Measurements from ENCODE around the gene SPATA31E1. TPM values are rescaled to one million over a fixed set of nuclear protein-coding genes. Genes with fewer than 3 reads are reported as not detected.

SPATA31E1 gene
- total RNA-seq (2022), result not detected in 2 replicates
- Bru-seq, nascent RNA, result not detected
- BruChase-seq, experiment 1, labeled RNA remaining after a 6-hour chase, result not detected
- BruChase-seq, experiment 2, labeled RNA remaining after a 2-hour chase, result not detected
- long read RNA-seq, result 0 reads

- POLR2A ChIA-PET, result interaction anchor here (0.6 kb wide), 1 partner anchor 29 kb away, joined by 3 read pairs; no protein-coding TSS in a partner anchor
Measured at GRCh38 chr9:87882627-87883026, at the start of gene SPATA31E1. TSS of gene SPATA31E1 (plus strand) at chr9:87882877. CDS start at chr9:87882892, 15 bp downstream.

DNA sequence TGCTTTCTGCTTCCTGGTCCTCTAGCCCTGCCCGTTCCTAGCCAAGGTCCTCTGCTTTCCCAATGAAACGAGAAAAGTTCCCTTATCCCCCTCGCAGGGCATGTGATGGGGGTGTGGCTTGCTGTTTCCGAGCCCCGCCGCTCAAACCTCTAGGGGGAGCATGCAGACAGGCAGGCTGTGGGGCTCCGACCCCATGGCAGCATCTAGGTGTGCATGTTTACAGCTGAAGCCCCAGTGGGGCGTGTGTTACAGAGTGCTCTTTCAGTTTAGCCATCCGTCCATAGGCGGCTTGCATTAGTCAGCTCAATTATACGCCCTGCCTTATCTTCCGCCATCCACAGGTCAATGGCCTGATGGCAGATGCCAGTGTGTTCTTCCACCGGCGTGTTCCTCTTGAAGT, 48.3 kb upstream of the SPATA31E1 start:
- Mint-ChIP-seq H3K27ac (ENCODE audit: low read depth, unreplicated experiment) (no peak overlapping the region), H3K9me3 (ENCODE audit: unreplicated experiment) (no peaks in the 10 kb centered on the region), H3K4me3 (ENCODE audit: unreplicated experiment) (no peak overlapping the region), H3K27me3 (ENCODE audit: insufficient read depth, unreplicated experiment) (no peaks in the 10 kb centered on the region), H3K4me1 (ENCODE audit: insufficient read depth, unreplicated experiment) (no peaks in the 10 kb centered on the region), H3K36me3 (ENCODE audit: insufficient read depth, unreplicated experiment) (no peaks in the 10 kb centered on the region)
- ChIA-PET CTCF (interaction anchor here (0.9 to 1.0 kb wide), 2 partner anchors 23 to 149 kb away, joined by 3 to 4 read pairs; no protein-coding TSS in a partner anchor), POLR2A (interaction anchor here (0.8 kb wide), 1 partner anchor 11 kb away, joined by 3 read pairs; no protein-coding TSS in a partner anchor)
- DNase-seq (ENCODE audit: unreplicated experiment), result no peak
- BruUV-seq (replicated peaks), result no TSS peak
- intact Hi-C loops (cut with micrococcal nuclease), result no loop called here
- TF ChIP-seq, protein P1, sequence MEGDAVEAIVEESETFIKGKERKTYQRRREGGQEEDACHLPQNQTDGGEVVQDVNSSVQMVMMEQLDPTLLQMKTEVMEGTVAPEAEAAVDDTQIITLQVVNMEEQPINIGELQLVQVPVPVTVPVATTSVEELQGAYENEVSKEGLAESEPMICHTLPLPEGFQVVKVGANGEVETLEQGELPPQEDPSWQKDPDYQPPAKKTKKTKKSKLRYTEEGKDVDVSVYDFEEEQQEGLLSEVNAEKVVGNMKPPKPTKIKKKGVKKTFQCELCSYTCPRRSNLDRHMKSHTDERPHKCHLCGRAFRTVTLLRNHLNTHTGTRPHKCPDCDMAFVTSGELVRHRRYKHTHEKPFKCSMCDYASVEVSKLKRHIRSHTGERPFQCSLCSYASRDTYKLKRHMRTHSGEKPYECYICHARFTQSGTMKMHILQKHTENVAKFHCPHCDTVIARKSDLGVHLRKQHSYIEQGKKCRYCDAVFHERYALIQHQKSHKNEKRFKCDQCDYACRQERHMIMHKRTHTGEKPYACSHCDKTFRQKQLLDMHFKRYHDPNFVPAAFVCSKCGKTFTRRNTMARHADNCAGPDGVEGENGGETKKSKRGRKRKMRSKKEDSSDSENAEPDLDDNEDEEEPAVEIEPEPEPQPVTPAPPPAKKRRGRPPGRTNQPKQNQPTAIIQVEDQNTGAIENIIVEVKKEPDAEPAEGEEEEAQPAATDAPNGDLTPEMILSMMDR (IDR thresholded peaks at IDR 0.05; ENCODE audit: unreplicated experiment), result no peak

More at GRCh38 chr9:87882627-87883026, at the start of gene SPATA31E1:
- Mint-ChIP-seq H3K27me3 (ENCODE audit: insufficient read depth, unreplicated experiment) (no peaks in the 10 kb centered on the region), H3K9me3 (ENCODE audit: unreplicated experiment) (no peaks in the 10 kb centered on the region), H3K4me1 (ENCODE audit: insufficient read depth, unreplicated experiment) (peaks cover 6% of the 10 kb centered on the region), H3K36me3 (ENCODE audit: insufficient read depth, unreplicated experiment) (no peaks in the 10 kb centered on the region), H3K4me3 (ENCODE audit: unreplicated experiment) (no peak within 1 kb of the TSS), H3K27ac (ENCODE audit: low read depth, unreplicated experiment) (no peak within 1 kb of the TSS)
- TF ChIP-seq, protein P1 (IDR thresholded peaks at IDR 0.05; ENCODE audit: unreplicated experiment), result no peak
- no TSS peak for BruUV-seq (replicated peaks)
- no peak for DNase-seq (ENCODE audit: unreplicated experiment)
- CTCF ChIA-PET, result no interaction called here
- intact Hi-C loops (cut with micrococcal nuclease), result no loop called here

DNA sequence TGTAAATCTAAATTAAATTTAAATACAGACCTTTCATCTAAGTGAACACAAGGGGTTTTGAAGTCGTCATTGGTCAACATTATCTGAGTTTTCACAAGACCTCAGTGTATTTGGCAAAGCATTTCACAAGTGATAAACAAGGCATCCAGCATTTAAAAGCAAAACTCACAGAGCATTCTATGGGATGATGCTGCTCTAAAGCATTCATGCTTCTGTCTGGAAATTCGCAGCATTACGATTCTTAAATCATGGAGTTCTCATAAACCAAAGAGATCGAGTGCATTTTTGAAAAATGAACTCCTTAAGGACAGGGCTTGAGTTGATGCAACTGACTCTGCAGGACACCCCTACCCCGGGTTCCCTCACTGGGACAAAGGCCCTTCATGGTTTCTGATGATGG, 46.1 kb upstream of the SPATA31E1 start:
- H3K9me3 Mint-ChIP-seq (ENCODE audit: unreplicated experiment), result no peaks in the 10 kb centered on the region
- TF ChIP-seq, protein P1 (IDR thresholded peaks at IDR 0.05; ENCODE audit: unreplicated experiment), result no peak
- no peaks in the 10 kb centered on the region for H3K4me1 Mint-ChIP-seq (ENCODE audit: insufficient read depth, unreplicated experiment)
- CTCF ChIA-PET, result interaction anchor here (1.2 kb wide), 1 partner anchor 1402 kb away, joined by 4 read pairs; no protein-coding TSS in a partner anchor
- intact Hi-C loops (cut with micrococcal nuclease), result no loop called here
- H3K27ac Mint-ChIP-seq (ENCODE audit: low read depth, unreplicated experiment), result no peak overlapping the region
- H3K4me3 Mint-ChIP-seq (ENCODE audit: unreplicated experiment), result no peak overlapping the region
- H3K27me3 Mint-ChIP-seq (ENCODE audit: insufficient read depth, unreplicated experiment), result no peaks in the 10 kb centered on the region
- POLR2A ChIA-PET, result no interaction called here
- DNase-seq (ENCODE audit: unreplicated experiment), result no peak
- H3K36me3 Mint-ChIP-seq (ENCODE audit: insufficient read depth, unreplicated experiment), result no peaks in the 10 kb centered on the region
- no TSS peak for BruUV-seq (replicated peaks)

DNA sequence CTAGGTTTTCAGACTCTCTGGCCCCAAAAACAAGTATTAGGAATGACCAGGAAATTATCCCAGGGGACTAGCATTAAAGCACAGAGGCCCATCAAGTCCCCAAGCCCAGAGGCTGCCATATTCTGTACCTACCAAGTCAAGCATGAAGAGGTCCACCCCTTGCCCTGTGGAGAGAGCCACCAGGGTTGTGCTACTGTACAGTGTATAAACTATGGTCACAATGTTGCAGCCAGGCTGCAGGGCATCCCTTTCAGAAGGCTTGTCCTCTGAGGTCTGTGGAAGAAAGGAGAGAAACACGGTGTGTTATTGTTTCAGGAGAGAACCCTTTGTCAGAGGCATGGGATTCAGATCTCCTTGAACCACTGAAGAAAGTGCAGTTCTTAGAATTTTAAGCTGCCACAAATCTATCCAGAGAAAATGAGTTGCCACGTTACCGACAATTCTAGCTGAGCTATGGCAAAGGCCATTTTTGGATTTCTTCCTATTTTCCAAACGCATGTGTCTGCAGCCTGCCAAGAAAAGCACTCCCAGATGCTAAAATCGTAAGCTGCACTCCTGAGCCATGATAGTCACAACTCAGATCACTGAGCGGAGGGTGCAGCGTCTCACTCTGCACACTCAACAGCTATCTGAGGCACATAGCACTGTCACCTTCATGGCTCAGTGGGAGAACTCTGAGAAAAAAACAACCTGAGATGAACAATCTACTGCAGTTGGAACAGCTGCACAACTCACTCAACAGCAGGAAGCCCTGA, 45.5 kb upstream of the SPATA31E1 start:
- ChIA-PET POLR2A (no interaction called here), CTCF (interaction anchor here (1.0 kb wide), 1 partner anchor 24 kb away, joined by 3 read pairs; no protein-coding TSS in a partner anchor)
- Mint-ChIP-seq H3K9me3 (ENCODE audit: unreplicated experiment) (no peaks in the 10 kb centered on the region), H3K36me3 (ENCODE audit: insufficient read depth, unreplicated experiment) (no peaks in the 10 kb centered on the region), H3K4me3 (ENCODE audit: unreplicated experiment) (no peak overlapping the region), H3K27ac (ENCODE audit: low read depth, unreplicated experiment) (no peak overlapping the region), H3K27me3 (ENCODE audit: insufficient read depth, unreplicated experiment) (no peaks in the 10 kb centered on the region), H3K4me1 (ENCODE audit: insufficient read depth, unreplicated experiment) (no peaks in the 10 kb centered on the region)
- TF ChIP-seq, protein P1 (IDR thresholded peaks at IDR 0.05; ENCODE audit: unreplicated experiment), result no peak
- no TSS peak for BruUV-seq (replicated peaks)
- DNase-seq (ENCODE audit: unreplicated experiment), result no peak
- intact Hi-C loops (cut with micrococcal nuclease), result no loop called here
